Neural cell (in vitro differentiated cells): ENCODE measurements around the gene SNTG2.

Source experiments
- CTCF ChIP-seq: fragments of 450-650 bp; IDR thresholded peaks from 2 replicates; pipeline ENCODE4 v1.5.1; 2014; ENCODE audit warnings: antibody characterized with exemption, mild to moderate bottlenecking, moderate library complexity; ENCODE audit not compliant: poor library complexity, severe bottlenecking
- EP300 ChIP-seq: fragments of 450-650 bp; conservative IDR thresholded peaks from 2 replicates; pipeline ENCODE4 v1.6.1; 2014; ENCODE audit warnings: antibody characterized with exemption, mild to moderate bottlenecking, moderate library complexity; ENCODE audit not compliant: poor library complexity, severe bottlenecking
- EZH2 ChIP-seq: fragments of 200-600, 300-800 bp; shearing (Covaris generic), sonication (generic); IDR thresholded peaks from 2 replicates; pipeline ENCODE4 v1.6.1; 2014; ENCODE audit warnings: antibody characterized with exemption, low read length, borderline replicate concordance, mild to moderate bottlenecking; ENCODE audit not compliant: insufficient read depth, poor library complexity, severe bottlenecking
- POLR2AphosphoS5 ChIP-seq: IDR thresholded peaks from 2 replicates; pipeline ENCODE4 v1.6.1; 2012
- REST ChIP-seq: IDR thresholded peaks from 2 replicates; pipeline ENCODE4 v1.6.1; 2012; ENCODE audit warnings: borderline replicate concordance

- no peak for TF ChIP-seq CTCF
- TF ChIP-seq EP300 = no peak
- no peak for TF ChIP-seq POLR2AphosphoS5
- no peak for TF ChIP-seq REST
- TF ChIP-seq EZH2 = no peak
Measured at GRCh38 chr2:1156531-1156930, 205.9 kb downstream of the SNTG2 start.
